HepG2 (cell line): ENCODE measurements around the gene EMC8. TPM values are rescaled to one million over a fixed set of nuclear protein-coding genes. Genes with fewer than 3 reads are reported as not detected.

Source experiments
- ELF3 ChIP-seq: IDR thresholded peaks from 2 replicates; pipeline ENCODE4 v1.6.1; 2016; ENCODE audit warnings: missing genetic modification reagents, missing compliant biosample characterization
- MEIS1 ChIP-seq: sonication (generic); formaldehyde crosslinking; IDR thresholded peaks from 2 replicates; pipeline ENCODE4 v1.9.0; 2021; ENCODE audit warnings: mild to moderate bottlenecking, missing genetic modification reagents, moderate library complexity, borderline replicate concordance
- REL ChIP-seq: sonication (generic); formaldehyde crosslinking; conservative IDR thresholded peaks from 2 replicates; pipeline ENCODE4 v1.8.0; 2022; ENCODE audit warnings: mild to moderate bottlenecking, missing genetic modification reagents, moderate library complexity
- TMF1 ChIP-seq: sonication (generic); formaldehyde crosslinking; IDR thresholded peaks from 2 replicates; pipeline ENCODE4 v1.8.1; 2022; ENCODE audit warnings: low read depth, missing genetic modification reagents
- ZFYVE20 ChIP-seq: sonication (generic); formaldehyde crosslinking; IDR thresholded peaks from 2 replicates; pipeline ENCODE4 v1.8.0; 2023; ENCODE audit warnings: low read depth, mild to moderate bottlenecking, moderate library complexity, missing genetic modification reagents, borderline replicate concordance
- ZIK1 ChIP-seq: sonication (generic); formaldehyde crosslinking; IDR thresholded peaks from 2 replicates; pipeline ENCODE4 v1.5.0; 2020; ENCODE audit warnings: mild to moderate bottlenecking, low read depth, missing genetic modification reagents, borderline replicate concordance
- ZNF430 ChIP-seq: sonication (generic); formaldehyde crosslinking; IDR thresholded peaks from 2 replicates; pipeline ENCODE4 v1.9.0; 2021; ENCODE audit warnings: mild to moderate bottlenecking, missing genetic modification reagents
- ZNF441 ChIP-seq: sonication (generic); formaldehyde crosslinking; IDR thresholded peaks from 2 replicates; pipeline ENCODE4 v1.7.0; 2021; ENCODE audit warnings: missing genetic modification reagents, borderline replicate concordance
- ZNF572 ChIP-seq: sonication (generic); formaldehyde crosslinking; IDR thresholded peaks from 2 replicates; pipeline ENCODE4 v1.5.1; 2020; ENCODE audit warnings: mild to moderate bottlenecking, missing genetic modification reagents
- ZNF615 ChIP-seq: sonication (generic); formaldehyde crosslinking; IDR thresholded peaks from 2 replicates; pipeline ENCODE4 v1.5.0; 2020; ENCODE audit warnings: mild to moderate bottlenecking, missing genetic modification reagents, borderline replicate concordance
- ZZZ3 ChIP-seq: sonication (generic); formaldehyde crosslinking; IDR thresholded peaks from 2 replicates; pipeline ENCODE4 v1.4.0; 2020; ENCODE audit warnings: missing genetic modification reagents, mild to moderate bottlenecking, borderline replicate concordance
- polyA plus RNA-seq, 8 experiments: library from polyadenylated mRNA; depleted of rRNA in 3 of 8; stranded (reverse) in 7 of 8; unstranded in 1 of 8; fragments of >200 nt; fragmentation: Illumina TruSeq in 4 of 8; extraction: Trizol in 4 of 8; gene quantifications; 2 replicates each; pipeline versions ENCODE4 v1.2.1 to v1.2.3, GENCODE V29; 2011 to 2016; ENCODE audit warnings: low read depth in 4 of 8, missing spikeins in 1 of 8, mixed read lengths in 1 of 8; ENCODE audit not compliant: insufficient read depth in 1 of 8
- total RNA-seq, 5 experiments: library from RNA; depleted of rRNA; stranded (reverse); fragments of >200 nt; fragmentation: Illumina TruSeq; extraction: Trizol; gene quantifications; 2 replicates each; pipeline ENCODE4 v1.2.3, GENCODE V29; 2016; ENCODE audit warnings: low read depth in 1 of 5
- TF ChIP-seq, protein P1 (sequence below): sonication (generic); formaldehyde crosslinking; IDR thresholded peaks from 2 replicates; pipeline ENCODE4 v1.4.0; 2020; ENCODE audit warnings: missing genetic modification reagents, borderline replicate concordance
- TF ChIP-seq, protein P2 (sequence below): sonication (generic); formaldehyde crosslinking; IDR thresholded peaks from 2 replicates; pipeline ENCODE4 v1.4.0; 2020; ENCODE audit warnings: missing genetic modification reagents, mild to moderate bottlenecking, borderline replicate concordance
- TF ChIP-seq, protein P3 (sequence below): sonication (generic); formaldehyde crosslinking; IDR thresholded peaks from 2 replicates; pipeline ENCODE4 v1.8.0; 2022; ENCODE audit warnings: low read depth, missing genetic modification reagents
- TF ChIP-seq, protein P4 (sequence below): sonication (generic); formaldehyde crosslinking; IDR thresholded peaks from 2 replicates; pipeline ENCODE4 v1.4.0; 2020; ENCODE audit warnings: missing genetic modification reagents
- TF ChIP-seq, protein P5 (sequence below): sonication (generic); formaldehyde crosslinking; IDR thresholded peaks from 2 replicates; pipeline ENCODE4 v1.8.0; 2022; ENCODE audit warnings: missing genetic modification reagents, mild to moderate bottlenecking, moderate library complexity, borderline replicate concordance

EMC8 gene
- total and polyA plus RNA-seq, 2 of the 13 experiments (the other 11 are each of a cell fraction or from before 2014, with no cell fraction given) = 55.0 to 76.0 TPM

DNA sequence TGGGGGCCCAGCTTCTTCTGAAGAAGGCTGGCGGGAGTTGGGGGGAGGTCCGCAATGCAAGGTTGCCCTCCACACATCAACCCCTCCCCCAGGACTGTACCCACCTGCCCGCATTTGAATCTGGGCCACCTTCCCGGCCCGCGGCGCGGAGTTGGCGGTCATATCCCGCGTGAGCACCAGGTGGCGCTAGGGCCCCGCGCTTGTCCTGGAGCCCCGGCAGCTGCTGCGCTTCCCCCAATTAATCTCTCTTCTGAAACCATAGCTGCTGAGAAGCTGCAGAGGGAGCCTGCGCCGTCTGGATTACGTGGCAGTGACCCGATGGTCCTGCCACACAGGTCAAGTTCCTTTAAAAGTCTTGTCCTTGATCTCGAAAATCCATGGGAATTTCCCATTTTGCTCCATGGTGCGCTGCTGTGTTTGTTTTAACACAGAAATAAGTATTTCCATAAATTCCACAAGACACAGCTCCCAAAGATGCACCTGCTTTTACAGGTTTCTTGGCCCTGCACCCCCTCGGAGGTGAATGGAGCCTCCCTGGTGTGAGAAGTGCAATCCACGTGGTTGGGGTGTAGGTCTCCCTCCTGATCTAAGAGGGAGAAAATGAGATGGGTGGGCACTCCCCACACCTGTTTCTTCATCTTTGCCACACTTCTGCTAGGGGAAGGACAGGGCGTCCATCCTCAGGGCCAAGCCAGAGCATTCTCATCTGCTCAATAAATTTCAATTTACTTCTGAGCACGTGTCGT is 22.2 kb upstream of the EMC8 start (continued):
- TF ChIP-seq, protein P1, sequence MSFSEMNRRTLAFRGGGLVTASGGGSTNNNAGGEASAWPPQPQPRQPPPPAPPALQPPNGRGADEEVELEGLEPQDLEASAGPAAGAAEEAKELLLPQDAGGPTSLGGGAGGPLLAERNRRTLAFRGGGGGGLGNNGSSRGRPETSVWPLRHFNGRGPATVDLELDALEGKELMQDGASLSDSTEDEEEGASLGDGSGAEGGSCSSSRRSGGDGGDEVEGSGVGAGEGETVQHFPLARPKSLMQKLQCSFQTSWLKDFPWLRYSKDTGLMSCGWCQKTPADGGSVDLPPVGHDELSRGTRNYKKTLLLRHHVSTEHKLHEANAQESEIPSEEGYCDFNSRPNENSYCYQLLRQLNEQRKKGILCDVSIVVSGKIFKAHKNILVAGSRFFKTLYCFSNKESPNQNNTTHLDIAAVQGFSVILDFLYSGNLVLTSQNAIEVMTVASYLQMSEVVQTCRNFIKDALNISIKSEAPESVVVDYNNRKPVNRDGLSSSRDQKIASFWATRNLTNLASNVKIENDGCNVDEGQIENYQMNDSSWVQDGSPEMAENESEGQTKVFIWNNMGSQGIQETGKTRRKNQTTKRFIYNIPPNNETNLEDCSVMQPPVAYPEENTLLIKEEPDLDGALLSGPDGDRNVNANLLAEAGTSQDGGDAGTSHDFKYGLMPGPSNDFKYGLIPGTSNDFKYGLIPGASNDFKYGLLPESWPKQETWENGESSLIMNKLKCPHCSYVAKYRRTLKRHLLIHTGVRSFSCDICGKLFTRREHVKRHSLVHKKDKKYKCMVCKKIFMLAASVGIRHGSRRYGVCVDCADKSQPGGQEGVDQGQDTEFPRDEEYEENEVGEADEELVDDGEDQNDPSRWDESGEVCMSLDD (CRISPR knock-in tag) = no peak
- TF ChIP-seq, protein P2, sequence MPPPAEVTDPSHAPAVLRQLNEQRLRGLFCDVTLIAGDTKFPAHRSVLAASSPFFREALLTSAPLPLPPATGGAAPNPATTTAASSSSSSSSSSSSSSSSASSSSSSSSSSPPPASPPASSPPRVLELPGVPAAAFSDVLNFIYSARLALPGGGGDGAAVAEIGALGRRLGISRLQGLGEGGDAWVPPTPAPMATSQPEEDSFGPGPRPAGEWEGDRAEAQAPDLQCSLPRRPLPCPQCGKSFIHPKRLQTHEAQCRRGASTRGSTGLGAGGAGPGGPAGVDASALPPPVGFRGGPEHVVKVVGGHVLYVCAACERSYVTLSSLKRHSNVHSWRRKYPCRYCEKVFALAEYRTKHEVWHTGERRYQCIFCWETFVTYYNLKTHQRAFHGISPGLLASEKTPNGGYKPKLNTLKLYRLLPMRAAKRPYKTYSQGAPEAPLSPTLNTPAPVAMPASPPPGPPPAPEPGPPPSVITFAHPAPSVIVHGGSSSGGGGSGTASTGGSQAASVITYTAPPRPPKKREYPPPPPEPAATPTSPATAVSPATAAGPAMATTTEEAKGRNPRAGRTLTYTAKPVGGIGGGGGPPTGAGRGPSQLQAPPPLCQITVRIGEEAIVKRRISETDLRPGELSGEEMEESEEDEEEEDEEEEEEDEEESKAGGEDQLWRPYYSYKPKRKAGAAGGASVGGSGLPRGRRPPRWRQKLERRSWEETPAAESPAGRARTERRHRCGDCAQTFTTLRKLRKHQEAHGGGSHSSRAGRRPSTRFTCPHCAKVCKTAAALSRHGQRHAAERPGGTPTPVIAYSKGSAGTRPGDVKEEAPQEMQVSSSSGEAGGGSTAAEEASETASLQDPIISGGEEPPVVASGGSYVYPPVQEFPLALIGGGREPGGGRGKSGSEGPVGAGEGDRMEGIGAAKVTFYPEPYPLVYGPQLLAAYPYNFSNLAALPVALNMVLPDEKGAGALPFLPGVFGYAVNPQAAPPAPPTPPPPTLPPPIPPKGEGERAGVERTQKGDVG (CRISPR knock-in tag) = no peak
- TF ChIP-seq TMF1 (CRISPR knock-in tag) (no peak), REL (CRISPR knock-in tag) (no peak), MEIS1 (CRISPR knock-in tag) (peak; percentile 33; the same call in 1 of the 2 replicates), ELF3 (CRISPR knock-in tag) (peak; percentile 49; the same call in 1 of the 2 replicates), ZNF572 (CRISPR knock-in tag) (no peak), ZNF615 (CRISPR knock-in tag) (no peak), ZZZ3 (no peak), ZNF441 (CRISPR knock-in tag) (no peak), ZFYVE20 (CRISPR knock-in tag) (no peak), ZNF430 (no peak), ZIK1 (CRISPR knock-in tag) (no peak)
- TF ChIP-seq, protein P3, sequence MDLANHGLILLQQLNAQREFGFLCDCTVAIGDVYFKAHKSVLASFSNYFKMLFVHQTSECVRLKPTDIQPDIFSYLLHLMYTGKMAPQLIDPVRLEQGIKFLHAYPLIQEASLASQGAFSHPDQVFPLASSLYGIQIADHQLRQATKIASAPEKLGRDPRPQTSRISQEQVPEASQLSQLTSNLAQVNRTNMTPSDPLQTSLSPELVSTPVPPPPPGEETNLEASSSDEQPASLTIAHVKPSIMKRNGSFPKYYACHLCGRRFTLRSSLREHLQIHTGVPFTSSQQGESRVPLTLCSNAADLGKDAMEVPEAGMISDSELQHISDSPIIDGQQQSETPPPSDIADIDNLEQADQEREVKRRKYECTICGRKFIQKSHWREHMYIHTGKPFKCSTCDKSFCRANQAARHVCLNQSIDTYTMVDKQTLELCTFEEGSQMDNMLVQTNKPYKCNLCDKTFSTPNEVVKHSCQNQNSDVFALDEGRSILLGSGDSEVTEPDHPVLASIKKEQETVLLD (CRISPR knock-in tag) = no peak
- TF ChIP-seq, protein P4, sequence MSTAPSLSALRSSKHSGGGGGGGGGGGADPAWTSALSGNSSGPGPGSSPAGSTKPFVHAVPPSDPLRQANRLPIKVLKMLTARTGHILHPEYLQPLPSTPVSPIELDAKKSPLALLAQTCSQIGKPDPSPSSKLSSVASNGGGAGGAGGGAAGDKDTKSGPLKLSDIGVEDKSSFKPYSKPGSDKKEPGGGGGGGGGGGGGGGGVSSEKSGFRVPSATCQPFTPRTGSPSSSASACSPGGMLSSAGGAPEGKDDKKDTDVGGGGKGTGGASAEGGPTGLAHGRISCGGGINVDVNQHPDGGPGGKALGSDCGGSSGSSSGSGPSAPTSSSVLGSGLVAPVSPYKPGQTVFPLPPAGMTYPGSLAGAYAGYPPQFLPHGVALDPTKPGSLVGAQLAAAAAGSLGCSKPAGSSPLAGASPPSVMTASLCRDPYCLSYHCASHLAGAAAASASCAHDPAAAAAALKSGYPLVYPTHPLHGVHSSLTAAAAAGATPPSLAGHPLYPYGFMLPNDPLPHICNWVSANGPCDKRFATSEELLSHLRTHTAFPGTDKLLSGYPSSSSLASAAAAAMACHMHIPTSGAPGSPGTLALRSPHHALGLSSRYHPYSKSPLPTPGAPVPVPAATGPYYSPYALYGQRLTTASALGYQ (CRISPR knock-in tag) = no peak
- TF ChIP-seq, protein P5, sequence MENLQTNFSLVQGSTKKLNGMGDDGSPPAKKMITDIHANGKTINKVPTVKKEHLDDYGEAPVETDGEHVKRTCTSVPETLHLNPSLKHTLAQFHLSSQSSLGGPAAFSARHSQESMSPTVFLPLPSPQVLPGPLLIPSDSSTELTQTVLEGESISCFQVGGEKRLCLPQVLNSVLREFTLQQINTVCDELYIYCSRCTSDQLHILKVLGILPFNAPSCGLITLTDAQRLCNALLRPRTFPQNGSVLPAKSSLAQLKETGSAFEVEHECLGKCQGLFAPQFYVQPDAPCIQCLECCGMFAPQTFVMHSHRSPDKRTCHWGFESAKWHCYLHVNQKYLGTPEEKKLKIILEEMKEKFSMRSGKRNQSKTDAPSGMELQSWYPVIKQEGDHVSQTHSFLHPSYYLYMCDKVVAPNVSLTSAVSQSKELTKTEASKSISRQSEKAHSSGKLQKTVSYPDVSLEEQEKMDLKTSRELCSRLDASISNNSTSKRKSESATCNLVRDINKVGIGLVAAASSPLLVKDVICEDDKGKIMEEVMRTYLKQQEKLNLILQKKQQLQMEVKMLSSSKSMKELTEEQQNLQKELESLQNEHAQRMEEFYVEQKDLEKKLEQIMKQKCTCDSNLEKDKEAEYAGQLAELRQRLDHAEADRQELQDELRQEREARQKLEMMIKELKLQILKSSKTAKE = no peak
